K562 (cell line): ENCODE results near the gene ITPR2. TPM values are rescaled to one million over a fixed set of nuclear protein-coding genes. Genes with fewer than 3 reads are reported as not detected.

Source experiments
- ARID3A ChIP-seq: IDR thresholded peaks from 2 replicates; pipeline ENCODE4 v1.6.1; 2012; ENCODE audit warnings: low read depth, low read length, improper control_type of control experiment, borderline replicate concordance
- BRD9 ChIP-seq: fragments of 450-650 bp; IDR thresholded peaks from 2 replicates; pipeline ENCODE4 v1.6.1; 2018; ENCODE audit warnings: low read depth; ENCODE audit not compliant: partially characterized antibody
- CREB5 ChIP-seq: fragments of 250-450 bp; sonication (Bioruptor Pico); IDR thresholded peaks from 2 replicates; pipeline ENCODE4 v1.5.0; 2020; ENCODE audit warnings: mild to moderate bottlenecking
- CUX1 ChIP-seq: fragments of 200-800 bp; sonication (Bioruptor generic); IDR thresholded peaks from 2 replicates; pipeline ENCODE4 v1.6.1; 2016; ENCODE audit warnings: missing genetic modification characterization, missing compliant biosample characterization
- FOXO4 ChIP-seq: fragments of 450-650 bp; formaldehyde crosslinking; IDR thresholded peaks from 2 replicates; pipeline ENCODE4 v1.4.0; 2020; ENCODE audit warnings: mild to moderate bottlenecking, moderate library complexity
- NCOA2 ChIP-seq, 2 experiments: fragments of 450-650 bp; IDR thresholded peaks; 2 replicates each; pipeline ENCODE4 v1.6.1; 2018; ENCODE audit warnings: mild to moderate bottlenecking in 2 of 2, moderate library complexity in 1 of 2; ENCODE audit not compliant: partially characterized antibody in 2 of 2
- RBM25 ChIP-seq: fragments of 200-400 bp; formaldehyde crosslinking; IDR thresholded peaks from 2 replicates; pipeline ENCODE4 v1.6.1; 2018; ENCODE audit warnings: low read length, low read depth, moderate library complexity; ENCODE audit not compliant: severe bottlenecking
- ZKSCAN8 ChIP-seq: fragments of 200-800 bp; sonication (Bioruptor generic); IDR thresholded peaks from 2 replicates; pipeline ENCODE4 v1.6.1; 2016; ENCODE audit warnings: missing genetic modification characterization, missing compliant biosample characterization
- ZNF655 ChIP-seq: fragments of 250-450 bp; sonication (Bioruptor Pico); IDR thresholded peaks from 2 replicates; pipeline ENCODE4 v1.5.0; 2021
- polyA plus RNA-seq, 8 experiments: library from polyadenylated mRNA; depleted of rRNA in 4 of 8; stranded (reverse) in 5 of 8; unstranded in 3 of 8; fragments of >200 nt; fragmentation: Nextera tagmentation in 2 of 8; fragmentation: Illumina TruSeq in 1 of 8; extraction: Ambion mirVana in 2 of 8; extraction: Trizol in 1 of 8; gene quantifications; 2 replicates each; pipeline versions ENCODE4 v1.2.1 to v1.2.3, GENCODE V29; 2011 to 2014; ENCODE audit warnings: inconsistent platforms in 1 of 8, missing spikeins in 1 of 8
- total RNA-seq, 7 experiments: library from RNA; depleted of rRNA in 6 of 7; stranded (reverse); fragments of >200 nt in 6 of 7; fragmentation: Illumina TruSeq in 2 of 7; extraction: Trizol in 2 of 7; gene quantifications; 2 replicates each; pipeline versions ENCODE4 v1.2.1 to v1.2.3, GENCODE V29; 2011 to 2021; ENCODE audit warnings: low replicate concordance in 1 of 7

Gene ITPR2
- total and polyA plus RNA-seq, 9 of the 15 experiments (the other 6 are each of a cell fraction or from before 2014, with no cell fraction given), result 0.21 to 3.3 (median 0.95) TPM

GRCh38 chr12:26606911-26607310, 226.1 kb downstream of the ITPR2 start (continued):
- no peak for TF ChIP-seq ARID3A
- TF ChIP-seq NCOA2 (IDR thresholded peaks at IDR 0.05; ENCODE audit: partially characterized antibody in 2 of 2), result no peak
- TF ChIP-seq ZKSCAN8 (CRISPR knock-in tag), result no peak
- no peak for TF ChIP-seq ZNF655 (CRISPR knock-in tag)
- TF ChIP-seq RBM25, result no peak
- TF ChIP-seq BRD9, result no peak
- no peak for TF ChIP-seq CREB5 (CRISPR knock-in tag)
- TF ChIP-seq CUX1, result no peak
- no peak for TF ChIP-seq FOXO4 (CRISPR knock-in tag)
